HS-27A (cell line): Measurements from ENCODE around the gene MTCH2.
A peak's percentile ranks its signal among the peaks of the same experiment; 100 is the strongest.

ENCODE experiments used
- DNase-seq: peaks from one replicate; pipeline ENCODE4 v3.0.0-alpha.2; 2012; ENCODE audit warnings: low read depth, missing footprints

The MTCH2 gene

GRCh38 chr11:47589977-47590861 is 52.1 kb downstream of the MTCH2 start:
- no peak for DNase-seq

GRCh38 chr11:47589584-47589976 is 52.8 kb downstream of the MTCH2 start:
- DNase-seq = no peak

GRCh38 chr11:47589118-47589517 is 53.2 kb downstream of the MTCH2 start:
- DNase-seq = no peak

- DNase-seq = no peak
These were observed 54.5 kb downstream of the MTCH2 start for GRCh38 chr11:47587723-47588326.

- DNase-seq = no peak
These were observed 55.2 kb downstream of the MTCH2 start for GRCh38 chr11:47587039-47587716.

- DNase-seq = no peak
These were observed 56.1 kb downstream of the MTCH2 start, which contains the start of gene FAM180B for GRCh38 chr11:47586098-47586855. Gene FAM180B (plus strand): TSS chr11:47586678. CDS start chr11:47586769, 91 bp downstream.

GRCh38 chr11:47583844-47584243 is 58.5 kb downstream of the MTCH2 start:
- no peak for DNase-seq

GRCh38 chr11:47578524-47579494 is 63.5 kb downstream of the MTCH2 start, which contains the start of the genes KBTBD4 and NDUFS3:
Gene KBTBD4 (minus strand): TSS chr11:47578970. CDS start chr11:47578951, 19 bp downstream.
Gene NDUFS3 (plus strand): TSS chr11:47579074. CDS start chr11:47579092, 18 bp downstream.
- DNase-seq = peak; percentile 90

GRCh38 chr11:47577460-47578041 is 64.8 kb downstream of the MTCH2 start:
- DNase-seq = no peak

GRCh38 chr11:47573321-47573720 is 69.0 kb downstream of the MTCH2 start:
- no peak for DNase-seq

GRCh38 chr11:47572715-47573255 is 69.6 kb downstream of the MTCH2 start:
- no peak for DNase-seq

GRCh38 chr11:47571895-47572294 is 70.5 kb downstream of the MTCH2 start:
- DNase-seq = no peak

GRCh38 chr11:47571357-47571729 is 71.0 kb downstream of the MTCH2 start:
- no peak for DNase-seq

- DNase-seq = no peak
These were observed 71.6 kb downstream of the MTCH2 start for GRCh38 chr11:47570651-47571356.

GRCh38 chr11:47569646-47570045 is 72.7 kb downstream of the MTCH2 start:
- DNase-seq = no peak
